Upper lobe of left lung (tissue), 6 donors: ENCODE measurements around the gene OSBPL2. TPM values are rescaled to one million over a fixed set of nuclear protein-coding genes. Genes with fewer than 3 reads are reported as not detected.

Experiments
- ATAC-seq, 2 donors: fragments of 200-7000 bp; cut with Tn5 transposase; one replicate each; pipeline ENCODE4 v1.9.1; 2022; ENCODE audit warnings: mild to moderate bottlenecking in 2 of 2, moderate library complexity in 2 of 2; ENCODE audit not compliant: low FRiP score in 2 of 2
- DNase-seq, 2 donors: peaks; one replicate each; pipeline ENCODE4 v3.0.0-alpha.2; 2019 to 2020
- H3K27ac ChIP-seq, 4 donors: fragments of 200-600 bp; sonication (generic); one replicate each; pipeline ENCODE4 v1.5.1; 2016 to 2019
- H3K27me3 ChIP-seq, 4 donors: fragments of 200-600 bp; sonication (generic); one replicate each; pipeline ENCODE4 v1.5.1; 2017 to 2019
- H3K36me3 ChIP-seq, 4 donors: fragments of 200-600 bp; sonication (generic); one replicate each; pipeline ENCODE4 v1.5.1; 2016 to 2019
- H3K4me1 ChIP-seq, 4 donors: fragments of 200-600 bp; sonication (generic); one replicate each; pipeline ENCODE4 v1.5.1; 2018 to 2019
- H3K4me3 ChIP-seq, 4 donors: fragments of 200-600 bp; sonication (generic); one replicate each; pipeline ENCODE4 v1.5.1; 2017 to 2019; ENCODE audit warnings: mild to moderate bottlenecking in 2 of 4, moderate library complexity in 1 of 4
- H3K9me3 ChIP-seq, 4 donors: fragments of 200-600 bp; sonication (generic); one replicate each; pipeline ENCODE4 v1.5.1; 2018 to 2019
- CTCF ChIP-seq, 6 experiments: fragments of 450-650 bp in 4 of 6; fragments of 200-600 bp in 2 of 6; sonication (generic) in 2 of 6; IDR thresholded peaks; one replicate each; pipeline ENCODE4 v1.5.1; 2016 to 2019; ENCODE audit warnings: antibody characterized with exemption in 6 of 6
- EP300 ChIP-seq, 4 donors: sonication (generic); formaldehyde crosslinking; IDR thresholded peaks; one replicate each; pipeline ENCODE4 v1.5.1; 2017; ENCODE audit warnings: antibody characterized with exemption in 4 of 4, control low read depth in 2 of 4
- POLR2A ChIP-seq, 4 donors: fragments of 450-650 bp; IDR thresholded peaks; one replicate each; pipeline ENCODE4 v1.5.1; 2016 to 2017; ENCODE audit warnings: antibody characterized with exemption in 4 of 4, mild to moderate bottlenecking in 2 of 4
- POLR2AphosphoS5 ChIP-seq, 2 donors: sonication (generic); formaldehyde crosslinking; IDR thresholded peaks; one replicate each; pipeline ENCODE4 v1.5.1; 2017; ENCODE audit warnings: antibody characterized with exemption in 2 of 2
- WGBS, 2 donors: methylation state at CpG; one replicate each; pipeline ENCODE4 v1.1.5; 2017 to 2018; 5-methylcytosine and 5-hydroxymethylcytosine counted together
- total RNA-seq, 6 donors: library from RNA; depleted of rRNA in 4 of 6; stranded (reverse); fragments of >200 nt in 4 of 6; gene quantifications; one replicate each; pipeline versions ENCODE4 v1.1.0 to v1.2.1, GENCODE V29; 2016 to 2021
- donor health status: DM: no; HTN: no; CAD: no; lungs with moderate emphysema.
- donor health status: DM: no; HTN: yes; CAD: no; lungs with severe emphysema.

Gene OSBPL2
- total RNA-seq, 6 donors from 2014 or later = 35.7 to 65.0 (median 48.0) TPM

DNA sequence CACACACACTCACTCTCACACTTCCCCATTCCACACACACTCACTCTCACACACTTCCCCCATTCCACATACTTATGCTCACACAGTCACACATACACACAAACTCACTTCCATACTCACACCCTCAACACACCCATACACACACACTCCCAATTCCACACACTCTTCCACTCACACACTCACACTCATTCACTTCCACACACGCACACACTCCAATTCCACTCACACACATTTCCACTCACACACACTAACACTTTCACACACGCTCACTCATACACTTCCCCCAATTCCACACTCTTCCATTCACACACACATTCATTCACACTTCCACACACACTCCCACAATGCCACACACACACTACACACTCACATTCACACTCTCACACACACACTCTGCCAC lies 8.0 kb upstream of the OSBPL2 start:
- no peaks in the 10 kb centered on the region for H3K27me3 ChIP-seq
- WGBS, 2 donors = 94 to 100% methylated on average over 2 of the region's 2 CpGs
- no peak for DNase-seq

GRCh38 chr20:62230696-62231095 lies 7.6 kb upstream of the OSBPL2 start:
- no peak for DNase-seq
- Histone ChIP-seq H3K9me3 (no peaks in the 10 kb centered on the region), H3K4me1 (peaks cover 0 to 6% (median 0%) of the 10 kb centered on the region in 4 donors), H3K36me3 (no peaks in the 10 kb centered on the region), H3K27me3 (no peaks in the 10 kb centered on the region), H3K4me3 (no peak overlapping the region), H3K27ac (no peak overlapping the region)
- TF ChIP-seq POLR2A (IDR thresholded peaks at IDR 0.05) (no peak), POLR2AphosphoS5 (IDR thresholded peaks at IDR 0.05) (no peak), EP300 (IDR thresholded peaks at IDR 0.05) (no peak), CTCF (IDR thresholded peaks at IDR 0.05) (no peak)
- WGBS, 2 donors = 86 to 97% methylated on average over 4 to 9 of the region's 10 CpGs
- ATAC-seq = no peak

More for the DNA sequence above, 8.0 kb upstream of the OSBPL2 start:
- H3K4me3 ChIP-seq = no peak overlapping the region
- no peak for TF ChIP-seq EP300 (IDR thresholded peaks at IDR 0.05)
- TF ChIP-seq POLR2A (IDR thresholded peaks at IDR 0.05) = no peak
- TF ChIP-seq CTCF (IDR thresholded peaks at IDR 0.05) = no peak
- no peak for TF ChIP-seq POLR2AphosphoS5 (IDR thresholded peaks at IDR 0.05)
- H3K9me3 ChIP-seq = no peaks in the 10 kb centered on the region
- H3K27ac ChIP-seq = no peak overlapping the region
- H3K4me1 ChIP-seq = peaks cover 0 to 6% (median 0%) of the 10 kb centered on the region in 4 donors
- no peaks in the 10 kb centered on the region for H3K36me3 ChIP-seq
- ATAC-seq = no peak

DNA sequence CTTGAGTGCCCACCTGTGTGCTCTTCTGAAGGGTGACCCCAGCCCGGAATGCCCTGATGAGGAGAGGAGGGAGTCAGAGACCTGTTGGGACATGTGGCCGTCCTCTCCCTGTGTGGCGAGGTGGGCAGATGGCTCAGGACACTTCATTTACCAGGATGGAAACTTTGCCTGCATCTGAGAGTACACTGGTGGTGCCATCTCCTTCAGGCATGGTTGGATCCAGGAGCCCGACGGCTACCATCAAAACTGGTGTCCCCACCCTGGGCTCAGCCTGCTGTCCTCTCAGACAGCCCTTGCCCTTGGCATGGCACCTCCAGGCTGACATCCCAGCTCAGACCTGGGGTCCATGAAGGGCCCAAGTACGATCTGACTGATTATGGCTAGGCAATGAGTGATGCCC lies 7.0 kb upstream of the OSBPL2 start:
- Histone ChIP-seq H3K27me3 (no peaks in the 10 kb centered on the region), H3K9me3 (no peaks in the 10 kb centered on the region), H3K36me3 (no peaks in the 10 kb centered on the region), H3K4me1 (peaks cover 0 to 6% (median 0%) of the 10 kb centered on the region in 4 donors), H3K4me3 (no peak overlapping the region), H3K27ac (no peak overlapping the region)
- TF ChIP-seq POLR2AphosphoS5 (IDR thresholded peaks at IDR 0.05) (no peak), CTCF (IDR thresholded peaks at IDR 0.05) (no peak), EP300 (IDR thresholded peaks at IDR 0.05) (no peak), POLR2A (IDR thresholded peaks at IDR 0.05) (no peak)
- no peak for ATAC-seq
- DNase-seq = no peak
- WGBS, 2 donors = 94 to 100% methylated on average over 2 to 6 of the region's 6 CpGs

- DNase-seq (no peak), ATAC-seq (no peak)
- Histone ChIP-seq H3K27ac (no peak overlapping the region), H3K4me1 (peaks cover 0 to 6% (median 0%) of the 10 kb centered on the region in 4 donors), H3K27me3 (no peaks in the 10 kb centered on the region), H3K9me3 (no peaks in the 10 kb centered on the region), H3K36me3 (no peaks in the 10 kb centered on the region), H3K4me3 (no peak overlapping the region)
- 84 to 90% methylated on average over 2 to 7 of the region's 7 CpGs for WGBS, 2 donors
- TF ChIP-seq POLR2A (IDR thresholded peaks at IDR 0.05) = no peak
- no peak for TF ChIP-seq POLR2AphosphoS5 (IDR thresholded peaks at IDR 0.05)
- no peak for TF ChIP-seq CTCF (IDR thresholded peaks at IDR 0.05)
- no peak for TF ChIP-seq EP300 (IDR thresholded peaks at IDR 0.05)
These were observed 6.1 kb upstream of the OSBPL2 start for GRCh38 chr20:62232194-62232593.
